ENCODE measurements around the gene ADARB1.

DNA sequence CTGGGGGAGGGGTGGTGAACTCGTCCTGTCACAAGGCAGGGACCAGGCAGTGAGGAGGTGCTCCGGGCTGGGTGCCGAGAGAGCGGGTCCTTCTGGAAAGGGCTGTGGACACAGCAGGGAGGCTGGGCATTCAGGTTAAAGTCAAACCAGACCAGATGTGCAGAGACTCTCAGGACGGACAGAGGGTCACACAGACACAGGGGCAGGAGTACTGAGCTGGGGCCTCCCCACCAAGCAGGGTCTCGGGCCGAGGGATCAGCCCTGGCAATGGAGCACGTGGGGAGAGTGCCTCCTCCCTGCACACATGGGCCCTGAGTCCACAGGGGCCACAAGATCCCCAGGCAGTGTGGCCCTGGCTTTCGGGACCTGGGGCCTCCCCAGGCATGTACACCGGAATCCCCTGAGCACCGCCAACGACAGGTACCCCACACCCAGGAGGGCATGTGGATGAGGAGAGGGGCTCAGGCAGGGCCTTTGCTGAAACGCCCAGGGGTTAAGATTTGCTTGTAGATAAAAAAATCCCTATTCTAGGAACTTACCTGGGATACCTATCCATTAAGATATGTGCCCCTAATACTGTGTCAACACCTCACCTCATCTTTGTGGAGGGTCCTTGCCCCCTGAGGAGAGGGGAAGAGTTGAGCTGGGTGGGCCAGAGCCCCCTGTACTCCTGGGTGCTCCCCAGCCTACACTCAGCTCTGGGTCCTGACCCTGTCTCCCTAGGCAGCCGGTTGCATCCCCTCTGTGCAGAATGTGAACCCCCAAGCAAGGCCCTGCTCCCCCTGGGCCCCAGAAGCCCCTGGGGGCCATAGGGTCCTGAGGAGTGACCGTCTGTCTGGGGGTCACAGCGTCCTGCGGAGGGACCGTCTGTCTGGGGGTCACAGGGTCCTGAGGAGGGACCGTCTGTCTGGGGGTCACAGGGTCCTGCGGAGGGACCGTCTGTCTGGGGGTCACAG lies 46.9 kb upstream of the ADARB1 start:
- TF ChIP-seq CTCF (conservative IDR thresholded peaks at IDR 0.05), result no peak
- no peak for TF ChIP-seq EZH2 (IDR thresholded peaks at IDR 0.05; ENCODE audit: low read depth)
